K562 (cell line): Measurements from ENCODE around the gene NT5DC1. TPM values are rescaled to one million over a fixed set of nuclear protein-coding genes. Genes with fewer than 3 reads are reported as not detected.

ENCODE experiments used
- ADNP ChIP-seq: fragments of 200-800 bp; sonication (Bioruptor generic); IDR thresholded peaks from 2 replicates; pipeline ENCODE4 v1.6.1; 2016; ENCODE audit warnings: missing genetic modification characterization, missing compliant biosample characterization
- AFF4 ChIP-seq: sonication (generic); formaldehyde crosslinking; IDR thresholded peaks from 2 replicates; pipeline ENCODE4 v1.8.0; 2023; ENCODE audit warnings: mild to moderate bottlenecking, missing genetic modification reagents
- ARID3B ChIP-seq: fragments of 250-450 bp; sonication (Bioruptor Pico); IDR thresholded peaks from 2 replicates; pipeline ENCODE4 v1.4.0; 2020; ENCODE audit warnings: borderline replicate concordance
- CBX8 ChIP-seq: fragments of 200-600 bp; sonication (generic); IDR thresholded peaks from 2 replicates; pipeline ENCODE4 v1.6.1; 2012; ENCODE audit warnings: borderline replicate concordance, mixed run types, low read depth, mild to moderate bottlenecking, moderate library complexity, mixed read lengths, low read length, control low read depth, inconsistent platforms; ENCODE audit not compliant: poor library complexity, severe bottlenecking; ENCODE audit errors: extremely low read depth
- CCNT2 ChIP-seq: IDR thresholded peaks from 2 replicates; pipeline ENCODE4 v1.6.1; 2011; ENCODE audit warnings: borderline replicate concordance, low read depth, mild to moderate bottlenecking, moderate library complexity, mixed read lengths, low read length; ENCODE audit not compliant: insufficient read length; ENCODE audit errors: extremely low read depth
- FOXA3 ChIP-seq, 2 experiments: fragments of 450-650 bp in 1 of 2; sonication (generic) in 1 of 2; formaldehyde crosslinking; IDR thresholded peaks in 1 of 2; conservative IDR thresholded peaks in 1 of 2; 2 replicates each; pipeline versions ENCODE4 v1.4.0 to v1.8.0; 2020 to 2022; ENCODE audit warnings: mild to moderate bottlenecking in 2 of 2, missing genetic modification reagents in 1 of 2
- FOXK1 ChIP-seq: sonication (generic); formaldehyde crosslinking; IDR thresholded peaks from 2 replicates; pipeline ENCODE4 v1.8.0; 2022; ENCODE audit warnings: missing genetic modification reagents, mild to moderate bottlenecking, borderline replicate concordance
- HIVEP1 ChIP-seq: fragments of 250-450 bp; sonication (Bioruptor Pico); IDR thresholded peaks from 2 replicates; pipeline ENCODE4 v1.4.0; 2020; ENCODE audit warnings: mild to moderate bottlenecking
- HMBOX1 ChIP-seq: sonication (generic); IDR thresholded peaks from 2 replicates; pipeline ENCODE4 v1.6.1; 2016
- PCBP1 ChIP-seq: fragments of 200-400 bp; formaldehyde crosslinking; IDR thresholded peaks from 2 replicates; pipeline ENCODE4 v1.6.1; 2018; ENCODE audit warnings: mild to moderate bottlenecking, low read depth, low read length; ENCODE audit not compliant: poor library complexity, severe bottlenecking
- POLR3A ChIP-seq: IDR thresholded peaks from 2 replicates; pipeline ENCODE4 v1.6.1; 2011; ENCODE audit warnings: borderline replicate concordance, mild to moderate bottlenecking, moderate library complexity; ENCODE audit not compliant: insufficient read length, insufficient read depth; ENCODE audit errors: extremely low read depth
- RBFOX2 ChIP-seq: fragments of 200-400 bp; formaldehyde crosslinking; IDR thresholded peaks from 2 replicates; pipeline ENCODE4 v1.6.1; 2017; ENCODE audit warnings: low read depth, mild to moderate bottlenecking, low read length, moderate library complexity
- SLC30A9 ChIP-seq: fragments of 250-450 bp; sonication (Bioruptor Pico); IDR thresholded peaks from 2 replicates; pipeline ENCODE4 v1.8.0; 2022; ENCODE audit warnings: mild to moderate bottlenecking, moderate library complexity
- SMARCA4 ChIP-seq: fragments of 450-650 bp; IDR thresholded peaks from 2 replicates; pipeline ENCODE4 v1.6.1; 2016
- SMARCA5 ChIP-seq: fragments of 450-650 bp; IDR thresholded peaks from 2 replicates; pipeline ENCODE4 v1.6.1; 2016
- SOX6 ChIP-seq: fragments of 450-650 bp; IDR thresholded peaks from 2 replicates; pipeline ENCODE4 v1.6.1; 2014; ENCODE audit warnings: mild to moderate bottlenecking
- SP2 ChIP-seq: IDR thresholded peaks from 2 replicates; pipeline ENCODE4 v1.6.1; 2011; ENCODE audit warnings: mild to moderate bottlenecking, low read depth, low read length, moderate library complexity; ENCODE audit not compliant: poor library complexity, severe bottlenecking; ENCODE audit errors: extremely low read depth
- TBP ChIP-seq: optimal IDR thresholded peaks from 2 replicates; pipeline ENCODE3; 2011; ENCODE audit warnings: low read depth, low read length, improper control_type of control experiment
- ZBTB5 ChIP-seq: fragments of 450-650 bp; IDR thresholded peaks from 2 replicates; pipeline ENCODE4 v1.6.1; 2017; ENCODE audit warnings: antibody characterized with exemption
- ZFP36 ChIP-seq: fragments of 150-350 bp; IDR thresholded peaks from 2 replicates; pipeline ENCODE4 v1.6.1; 2018; ENCODE audit warnings: low read length, low read depth; ENCODE audit not compliant: partially characterized antibody
- ZNF77 ChIP-seq: fragments of 250-450 bp; sonication (Bioruptor Pico); IDR thresholded peaks from 2 replicates; pipeline ENCODE4 v1.5.0; 2020
- polyA plus RNA-seq, 8 experiments: library from polyadenylated mRNA; depleted of rRNA in 4 of 8; stranded (reverse) in 5 of 8; unstranded in 3 of 8; fragments of >200 nt; fragmentation: Nextera tagmentation in 2 of 8; fragmentation: Illumina TruSeq in 1 of 8; extraction: Ambion mirVana in 2 of 8; extraction: Trizol in 1 of 8; gene quantifications; 2 replicates each; pipeline versions ENCODE4 v1.2.1 to v1.2.3, GENCODE V29; 2011 to 2014; ENCODE audit warnings: inconsistent platforms in 1 of 8, missing spikeins in 1 of 8
- total RNA-seq, 7 experiments: library from RNA; depleted of rRNA in 6 of 7; stranded (reverse); fragments of >200 nt in 6 of 7; fragmentation: Illumina TruSeq in 2 of 7; extraction: Trizol in 2 of 7; gene quantifications; 2 replicates each; pipeline versions ENCODE4 v1.2.1 to v1.2.3, GENCODE V29; 2011 to 2021; ENCODE audit warnings: low replicate concordance in 1 of 7

Gene NT5DC1
- total and polyA plus RNA-seq, 9 of the 15 experiments (the other 6 are each of a cell fraction or from before 2014, with no cell fraction given): 4.9 to 28.5 (median 16.3) TPM

GRCh38 chr6:116072368-116072767, 28.3 kb upstream of the NT5DC1 start (continued):
- TF ChIP-seq POLR3A (no peak), ZBTB5 (no peak), SP2 (no peak), AFF4 (CRISPR knock-in tag) (no peak), ADNP (tag) (no peak), SOX6 (no peak), ARID3B (CRISPR knock-in tag) (no peak), ZNF77 (CRISPR knock-in tag) (no peak), CBX8 (no peak), ZFP36 (no peak), RBFOX2 (no peak), SMARCA4 (no peak), SMARCA5 (no peak), FOXK1 (CRISPR knock-in tag) (no peak), HMBOX1 (0 out of 2 replicates have a peak, but pooled peaks have one; percentile 21), CCNT2 (no peak), FOXA3 (CRISPR knock-in tag; conservative IDR thresholded peaks at IDR 0.05 in 1 of 2, IDR thresholded peaks at IDR 0.05 in 1 of 2) (peak in 1 of 2 experiments; percentile 83; a peak in 2 of 4 replicates), TBP (no peak), PCBP1 (no peak), HIVEP1 (CRISPR knock-in tag) (no peak), SLC30A9 (CRISPR knock-in tag) (no peak)
